Measurements from ENCODE around the gene USP7.

Gene USP7

DNA sequence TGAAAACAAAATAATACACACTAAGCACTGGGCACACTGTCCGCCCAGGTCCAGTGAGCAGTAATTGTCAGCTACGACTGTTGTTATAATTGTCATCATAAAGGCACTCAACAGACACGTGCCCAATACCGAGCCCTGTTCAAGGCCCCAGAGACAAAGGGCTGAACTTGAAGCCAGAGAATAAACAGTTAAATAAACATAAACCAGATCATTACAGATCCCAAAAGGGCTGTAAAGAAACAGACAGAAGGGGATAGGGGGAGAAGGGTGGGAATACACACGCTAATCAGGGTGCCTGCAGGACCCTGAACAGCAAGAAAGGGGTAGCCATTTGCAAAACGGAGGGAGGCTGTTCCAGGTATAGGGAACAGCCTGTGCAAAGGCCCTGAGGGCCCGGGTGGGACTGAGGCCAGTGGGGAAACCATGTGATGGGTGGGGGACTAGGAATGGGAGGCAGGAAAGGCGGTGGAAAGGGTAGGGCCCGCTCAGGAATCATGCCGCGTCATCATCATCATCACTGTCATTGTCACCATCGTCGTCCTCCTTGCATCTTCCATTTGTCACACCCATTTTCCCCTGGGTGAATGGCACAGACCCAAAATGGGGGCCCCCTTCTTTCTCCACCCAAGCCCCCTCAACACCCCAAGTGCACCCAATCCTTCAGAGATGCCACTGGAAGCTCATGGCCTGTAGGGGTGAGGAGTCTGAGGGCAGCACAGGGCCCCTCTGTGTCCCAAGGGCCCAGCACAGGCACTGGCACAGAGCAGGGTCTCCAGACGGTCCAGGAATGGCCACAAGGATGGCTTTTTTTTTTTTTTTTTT, 101.2 kb downstream of the USP7 start:
- H2AK5ac ChIP-seq (ENCODE audit: low read depth, low read length) = no peak overlapping the region
- DNase-seq (ENCODE audit: low spot score) = no peak
- H3K4me1 ChIP-seq (ENCODE audit: control insufficient read depth in 2 of 2, insufficient read depth in 1 of 2, low read depth in 1 of 2, low read length in 2 of 2) = peaks cover 14 to 26% of the 10 kb centered on the region in 2 donors

DNA sequence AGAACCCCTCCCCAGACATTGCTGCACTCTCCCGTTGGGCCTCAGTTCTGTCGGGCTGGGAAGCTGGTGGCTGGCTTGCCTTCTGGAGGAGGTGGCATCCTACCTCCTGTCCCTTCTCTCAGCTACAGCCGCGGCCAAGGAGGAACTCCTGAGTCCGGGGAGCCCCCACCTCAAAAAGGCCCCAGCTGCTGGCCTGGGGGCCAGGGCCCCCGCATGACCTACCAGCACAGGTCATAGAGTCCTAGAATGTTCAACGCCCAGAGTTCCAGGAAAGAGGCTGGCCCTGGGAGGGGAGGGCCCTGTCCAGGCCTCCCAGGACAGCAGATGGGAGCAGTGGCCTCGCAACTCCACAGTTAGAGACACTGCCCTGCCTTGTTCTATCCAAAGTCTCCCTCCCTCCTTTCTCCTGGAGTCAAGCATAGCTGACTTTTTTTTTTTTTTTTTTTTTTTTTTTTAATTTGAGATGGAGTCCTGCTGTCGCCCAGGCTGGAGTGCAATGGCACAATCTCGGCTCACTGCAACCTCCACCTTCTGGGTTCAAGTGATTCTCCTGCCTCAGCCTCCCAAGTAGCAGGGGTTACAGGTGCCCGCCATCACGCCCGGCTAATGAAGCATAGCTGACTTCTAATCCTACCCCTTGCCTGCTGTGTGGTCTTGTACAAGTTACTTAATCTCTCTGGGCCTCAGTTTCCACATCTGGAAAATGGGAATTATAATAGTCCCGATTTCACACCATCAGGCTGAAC, 102.0 kb downstream of the USP7 start:
- no peak overlapping the region for H2BK12ac ChIP-seq (ENCODE audit: low read length)
- H3K27ac ChIP-seq (replicated peaks; ENCODE audit: low read length) = no peak overlapping the region
- H2BK15ac ChIP-seq (ENCODE audit: low read length) = no peak overlapping the region
- no peak overlapping the region for H3K4me3 ChIP-seq (ENCODE audit: low read length in 2 of 2)
- H2AFZ ChIP-seq (ENCODE audit: low read length) = no peak overlapping the region
- no peak overlapping the region for H3K14ac ChIP-seq (ENCODE audit: low read length)
- H3K9ac ChIP-seq (ENCODE audit: low read depth, low read length, poor library complexity) = peak overlapping the region; percentile 72
- peaks cover 14 to 26% of the 10 kb centered on the region in 2 donors for H3K4me1 ChIP-seq (ENCODE audit: control insufficient read depth in 2 of 2, insufficient read depth in 1 of 2, low read depth in 1 of 2, low read length in 2 of 2)
- no peak overlapping the region for H2BK5ac ChIP-seq (ENCODE audit: low read length)
- WGBS, 2 donors (ENCODE audit: extremely low coverage in 2 of 2, insufficient read length in 2 of 2, insufficient replicate concordance in 1 of 2) = no CpG with 5 or more reads among the region's 14 CpGs
- H3K4me2 ChIP-seq (ENCODE audit: insufficient read depth, low read length, poor library complexity, severe bottlenecking) = no peak overlapping the region
- H4K91ac ChIP-seq (ENCODE audit: low read depth, low read length, poor library complexity) = no peak overlapping the region
- DNase-seq (ENCODE audit: low spot score) = no peak
- peaks cover 25% of the 10 kb centered on the region for H3K79me1 ChIP-seq (ENCODE audit: low read depth, low read length)
- H3K4ac ChIP-seq (ENCODE audit: low read length) = no peak overlapping the region
- peak overlapping the region; percentile 70 for H3K18ac ChIP-seq (ENCODE audit: low read length)
- no peak overlapping the region for H4K8ac ChIP-seq (ENCODE audit: low read depth, low read length)
- no peak overlapping the region for H2BK120ac ChIP-seq (ENCODE audit: low read depth, low read length)
- H2AK5ac ChIP-seq (ENCODE audit: low read depth, low read length) = no peak overlapping the region
- peaks cover 0 to 2% of the 10 kb centered on the region in 2 donors for H3K9me3 ChIP-seq (replicated peaks in 1 of 2; ENCODE audit: control insufficient read depth in 2 of 2, insufficient read depth in 1 of 2, low read depth in 1 of 2, low read length in 2 of 2)
- H3K23ac ChIP-seq (ENCODE audit: low read depth, low read length, poor library complexity) = peak overlapping the region; percentile 90
- H3K36me3 ChIP-seq (replicated peaks in 1 of 2; ENCODE audit: control insufficient read depth in 2 of 2, insufficient read depth in 2 of 2, low read length in 2 of 2) = peaks cover 30 to 66% of the 10 kb centered on the region in 2 donors
- peaks cover 0 to 2% (median 0%) of the 10 kb centered on the region in 3 experiments for H3K27me3 ChIP-seq (ENCODE audit: control insufficient read depth in 3 of 3, insufficient read depth in 3 of 3, low read depth in 1 of 3, low read length in 3 of 3)

More for the DNA sequence above, 101.2 kb downstream of the USP7 start:
- Histone ChIP-seq H2BK12ac (ENCODE audit: low read length) (no peak overlapping the region), H3K27ac (replicated peaks; ENCODE audit: low read length) (no peak overlapping the region), H3K4me2 (ENCODE audit: insufficient read depth, low read length, poor library complexity, severe bottlenecking) (no peak overlapping the region), H3K14ac (ENCODE audit: low read length) (no peak overlapping the region), H3K23ac (ENCODE audit: low read depth, low read length, poor library complexity) (peak overlapping the region; percentile 47), H3K9me3 (replicated peaks in 1 of 2; ENCODE audit: control insufficient read depth in 2 of 2, insufficient read depth in 1 of 2, low read depth in 1 of 2, low read length in 2 of 2) (peaks cover 0 to 2% of the 10 kb centered on the region in 2 donors), H2BK5ac (ENCODE audit: low read length) (no peak overlapping the region), H2BK120ac (ENCODE audit: low read depth, low read length) (no peak overlapping the region), H3K9ac (ENCODE audit: low read depth, low read length, poor library complexity) (peak overlapping the region; percentile 15), H3K4me3 (ENCODE audit: low read length in 2 of 2) (no peak overlapping the region), H2BK15ac (ENCODE audit: low read length) (no peak overlapping the region), H3K4ac (ENCODE audit: low read length) (no peak overlapping the region), H3K79me1 (ENCODE audit: low read depth, low read length) (peaks cover 28% of the 10 kb centered on the region), H4K8ac (ENCODE audit: low read depth, low read length) (no peak overlapping the region), H4K91ac (ENCODE audit: low read depth, low read length, poor library complexity) (no peak overlapping the region), H3K36me3 (replicated peaks in 1 of 2; ENCODE audit: control insufficient read depth in 2 of 2, insufficient read depth in 2 of 2, low read length in 2 of 2) (peaks cover 27 to 62% of the 10 kb centered on the region in 2 donors), H3K27me3 (ENCODE audit: control insufficient read depth in 3 of 3, insufficient read depth in 3 of 3, low read depth in 1 of 3, low read length in 3 of 3) (peaks cover 0 to 2% (median 0%) of the 10 kb centered on the region in 3 experiments), H2AFZ (ENCODE audit: low read length) (no peak overlapping the region), H3K18ac (ENCODE audit: low read length) (no peak overlapping the region)
- WGBS, 2 donors (ENCODE audit: extremely low coverage in 2 of 2, insufficient read length in 2 of 2, insufficient replicate concordance in 1 of 2) = no CpG with 5 or more reads among the region's 14 CpGs

GRCh38 chr16:8859913-8860881, 103.5 kb downstream of the USP7 start:
- DNase-seq (ENCODE audit: low spot score) = no peak
- Histone ChIP-seq H3K27me3 (ENCODE audit: control insufficient read depth in 3 of 3, insufficient read depth in 3 of 3, low read depth in 1 of 3, low read length in 3 of 3) (peaks cover 0 to 2% (median 0%) of the 10 kb centered on the region in 3 experiments), H3K4ac (ENCODE audit: low read length) (no peak overlapping the region), H3K36me3 (replicated peaks in 1 of 2; ENCODE audit: control insufficient read depth in 2 of 2, insufficient read depth in 2 of 2, low read length in 2 of 2) (peaks cover 42 to 75% of the 10 kb centered on the region in 2 donors), H2AK5ac (ENCODE audit: low read depth, low read length) (no peak overlapping the region), H3K9me3 (replicated peaks in 1 of 2; ENCODE audit: control insufficient read depth in 2 of 2, insufficient read depth in 1 of 2, low read depth in 1 of 2, low read length in 2 of 2) (peaks cover 0 to 2% of the 10 kb centered on the region in 2 donors), H2BK15ac (ENCODE audit: low read length) (no peak overlapping the region), H3K9ac (ENCODE audit: low read depth, low read length, poor library complexity) (no peak overlapping the region), H3K4me1 (ENCODE audit: control insufficient read depth in 2 of 2, insufficient read depth in 1 of 2, low read depth in 1 of 2, low read length in 2 of 2) (peaks cover 8 to 18% of the 10 kb centered on the region in 2 donors), H3K14ac (ENCODE audit: low read length) (no peak overlapping the region), H4K8ac (ENCODE audit: low read depth, low read length) (no peak overlapping the region), H3K18ac (ENCODE audit: low read length) (peak overlapping the region; percentile 54), H2BK12ac (ENCODE audit: low read length) (no peak overlapping the region), H3K79me1 (ENCODE audit: low read depth, low read length) (peaks cover 27% of the 10 kb centered on the region), H2BK120ac (ENCODE audit: low read depth, low read length) (no peak overlapping the region), H2AFZ (ENCODE audit: low read length) (no peak overlapping the region), H4K91ac (ENCODE audit: low read depth, low read length, poor library complexity) (no peak overlapping the region), H3K4me3 (ENCODE audit: low read length in 2 of 2) (no peak overlapping the region), H3K4me2 (ENCODE audit: insufficient read depth, low read length, poor library complexity, severe bottlenecking) (no peak overlapping the region), H2BK5ac (ENCODE audit: low read length) (peak overlapping the region; percentile 16), H3K23ac (ENCODE audit: low read depth, low read length, poor library complexity) (peak overlapping the region; percentile 81), H3K27ac (replicated peaks; ENCODE audit: low read length) (no peak overlapping the region)
- WGBS, 2 donors (ENCODE audit: extremely low coverage in 2 of 2, insufficient read length in 2 of 2, insufficient replicate concordance in 1 of 2) = no CpG with 5 or more reads among the region's 25 CpGs
